ENCODE data around the gene PAPSS2. TPM values are rescaled to one million over a fixed set of nuclear protein-coding genes. Genes with fewer than 3 reads are reported as not detected.

The PAPSS2 gene
- total RNA-seq, 1 experiment from 2014 or later = 38.6 TPM

GRCh38 chr10:87684001-87684638, 24.4 kb downstream of the PAPSS2 start:
- Histone ChIP-seq H3K4me3 (no peak overlapping the region), H3K9me3 (no peaks in the 10 kb centered on the region), H3K27me3 (no peaks in the 10 kb centered on the region), H3K36me3 (no peaks in the 10 kb centered on the region)
- DNase-seq = no peak

- H3K9me3 ChIP-seq = no peaks in the 10 kb centered on the region
- H3K4me3 ChIP-seq = no peak overlapping the region
- H3K36me3 ChIP-seq = no peaks in the 10 kb centered on the region
- DNase-seq = no peak
- no peaks in the 10 kb centered on the region for H3K27me3 ChIP-seq
Measured at GRCh38 chr10:87685832-87686574, 26.3 kb downstream of the PAPSS2 start.

GRCh38 chr10:87691506-87692070, 31.9 kb downstream of the PAPSS2 start:
- no peak overlapping the region for H3K4me3 ChIP-seq
- no peaks in the 10 kb centered on the region for H3K36me3 ChIP-seq
- DNase-seq = no peak
- no peaks in the 10 kb centered on the region for H3K27me3 ChIP-seq
- no peaks in the 10 kb centered on the region for H3K9me3 ChIP-seq

GRCh38 chr10:87692956-87693484, 33.3 kb downstream of the PAPSS2 start:
- DNase-seq = no peak
- Histone ChIP-seq H3K27me3 (no peaks in the 10 kb centered on the region), H3K36me3 (no peaks in the 10 kb centered on the region), H3K4me3 (no peak overlapping the region), H3K9me3 (no peaks in the 10 kb centered on the region)

GRCh38 chr10:87694011-87694794, 34.5 kb downstream of the PAPSS2 start:
- Histone ChIP-seq H3K36me3 (no peaks in the 10 kb centered on the region), H3K4me3 (no peak overlapping the region), H3K27me3 (no peaks in the 10 kb centered on the region), H3K9me3 (no peaks in the 10 kb centered on the region)
- peak; percentile 3 for DNase-seq

- Histone ChIP-seq H3K9me3 (no peaks in the 10 kb centered on the region), H3K36me3 (no peaks in the 10 kb centered on the region), H3K4me3 (no peak overlapping the region), H3K27me3 (no peaks in the 10 kb centered on the region)
- no peak for DNase-seq
Measured at GRCh38 chr10:87695074-87695473, 35.4 kb downstream of the PAPSS2 start.

GRCh38 chr10:87696922-87697745, 37.5 kb downstream of the PAPSS2 start:
- H3K36me3 ChIP-seq = no peaks in the 10 kb centered on the region

GRCh38 chr10:87700031-87700796, 40.5 kb downstream of the PAPSS2 start:
- Histone ChIP-seq H3K4me3 (no peak overlapping the region), H3K9me3 (no peaks in the 10 kb centered on the region)
- DNase-seq = no peak

More at GRCh38 chr10:87696922-87697745, 37.5 kb downstream of the PAPSS2 start:
- Histone ChIP-seq H3K27me3 (no peaks in the 10 kb centered on the region), H3K4me3 (no peak overlapping the region), H3K9me3 (no peaks in the 10 kb centered on the region)
- peak; percentile 11 for DNase-seq

GRCh38 chr10:87702260-87702972, 42.7 kb downstream of the PAPSS2 start:
- H3K36me3 ChIP-seq = no peaks in the 10 kb centered on the region
- H3K4me3 ChIP-seq = no peak overlapping the region
- H3K27me3 ChIP-seq = no peaks in the 10 kb centered on the region
- H3K9me3 ChIP-seq = no peaks in the 10 kb centered on the region
- no peak for DNase-seq

More at GRCh38 chr10:87700031-87700796, 40.5 kb downstream of the PAPSS2 start:
- H3K36me3 ChIP-seq = no peaks in the 10 kb centered on the region
- H3K27me3 ChIP-seq = no peaks in the 10 kb centered on the region

GRCh38 chr10:87702973-87703294, 43.3 kb downstream of the PAPSS2 start:
- DNase-seq = no peak
- Histone ChIP-seq H3K9me3 (no peaks in the 10 kb centered on the region), H3K36me3 (no peaks in the 10 kb centered on the region), H3K27me3 (no peaks in the 10 kb centered on the region), H3K4me3 (no peak overlapping the region)

GRCh38 chr10:87703771-87704170, 44.1 kb downstream of the PAPSS2 start:
- DNase-seq = no peak
- Histone ChIP-seq H3K27me3 (no peaks in the 10 kb centered on the region), H3K36me3 (no peaks in the 10 kb centered on the region), H3K4me3 (no peak overlapping the region), H3K9me3 (no peaks in the 10 kb centered on the region)

- H3K9me3 ChIP-seq = no peaks in the 10 kb centered on the region
- no peaks in the 10 kb centered on the region for H3K27me3 ChIP-seq
- H3K36me3 ChIP-seq = peaks cover 2% of the 10 kb centered on the region
- H3K4me3 ChIP-seq = no peak overlapping the region
- no peak for DNase-seq
Measured at GRCh38 chr10:87705339-87705738, 45.7 kb downstream of the PAPSS2 start.

GRCh38 chr10:87706731-87707130, 47.1 kb downstream of the PAPSS2 start:
- no peak overlapping the region for H3K4me3 ChIP-seq
- H3K27me3 ChIP-seq = no peaks in the 10 kb centered on the region
- DNase-seq = peak; percentile 34
- peaks cover 2% of the 10 kb centered on the region for H3K36me3 ChIP-seq
- H3K9me3 ChIP-seq = no peaks in the 10 kb centered on the region

- Histone ChIP-seq H3K36me3 (peaks cover 2% of the 10 kb centered on the region), H3K9me3 (no peaks in the 10 kb centered on the region), H3K27me3 (no peaks in the 10 kb centered on the region), H3K4me3 (no peak overlapping the region)
- DNase-seq = no peak
Measured at GRCh38 chr10:87707254-87707653, 47.6 kb downstream of the PAPSS2 start.
